SK-N-SH (cell line): ENCODE measurements around the gene EPHA10. TPM values are rescaled to one million over a fixed set of nuclear protein-coding genes. Genes with fewer than 3 reads are reported as not detected.

Source experiments
- CTCF ChIA-PET: fragments of 300-600, 350-600 bp; formaldehyde crosslinking; extraction: SDS; loops from one replicate; lab custom pipeline; 2021; lab: Yijun Ruan, JAX
- POLR2A ChIA-PET: fragments of 350-600 bp; sonication (Branson Sonifier 250); formaldehyde crosslinking; extraction: SDS; loops from one replicate; lab custom pipeline; 2020; ENCODE audit warnings: antibody characterized with exemption, inconsistent platforms; lab: Yijun Ruan, JAX
- DNase-seq: peaks from one replicate; pipeline ENCODE4 v3.0.0; 2012
- H2AFZ ChIP-seq: fragments of 200-600 bp; sonication (generic); 2 replicates; pipeline ENCODE4 v1.8.1; 2016; ENCODE audit warnings: antibody characterized with exemption, mild to moderate bottlenecking, low read depth
- H3F3A ChIP-seq: fragments of 200-600 bp; sonication (generic); replicated peaks from 2 replicates; pipeline ENCODE3; 2016; ENCODE audit warnings: antibody characterized with exemption, mild to moderate bottlenecking; ENCODE audit not compliant: insufficient read depth
- H3K27ac ChIP-seq, 2 experiments: fragments of 200-500 bp in 1 of 2; fragments of 200-600 bp in 1 of 2; sonication (Bioruptor generic) in 1 of 2; sonication (generic), shearing (Covaris generic) in 1 of 2; 2 replicates each; pipeline versions ENCODE4 v1.5.1 to v1.6.1; 2014 to 2016; ENCODE audit warnings: low read depth in 2 of 2, inconsistent platforms in 1 of 2, low read length in 1 of 2, mild to moderate bottlenecking in 1 of 2, mixed read lengths in 1 of 2
- H3K27me3 ChIP-seq: fragments of 200-600 bp; sonication (generic), shearing (Covaris generic); 2 replicates; pipeline ENCODE4 v1.6.1; 2016; ENCODE audit warnings: mixed run types; ENCODE audit not compliant: insufficient read depth
- H3K36me3 ChIP-seq, 2 experiments: fragments of 200-500 bp in 1 of 2; fragments of 200-600 bp in 1 of 2; sonication (Bioruptor generic) in 1 of 2; sonication (generic) in 1 of 2; replicated peaks in 1 of 2; 2 replicates each; pipeline versions ENCODE3 to v1.5.1; 2014 to 2016; ENCODE audit warnings: low read length in 1 of 2, mild to moderate bottlenecking in 1 of 2; ENCODE audit not compliant: insufficient read depth in 2 of 2, control insufficient read depth in 1 of 2
- H3K4me1 ChIP-seq, 2 experiments: fragments of 200-500 bp in 1 of 2; fragments of 200-600 bp in 1 of 2; sonication (Bioruptor generic) in 1 of 2; sonication (generic), shearing (Covaris generic) in 1 of 2; 2 replicates each; pipeline versions ENCODE4 v1.5.1 to v1.6.1; 2014 to 2016; ENCODE audit warnings: low read depth in 1 of 2, low read length in 1 of 2, mixed run types in 1 of 2; ENCODE audit not compliant: insufficient read depth in 2 of 2, control insufficient read depth in 1 of 2
- H3K4me2 ChIP-seq: fragments of 200-600 bp; sonication (generic), shearing (Covaris generic); 2 replicates; pipeline ENCODE4 v1.6.1; 2017; ENCODE audit warnings: mixed run types
- H3K4me3 ChIP-seq, 2 experiments: fragments of 200-500 bp in 1 of 2; fragments of 200-600 bp in 1 of 2; sonication (Bioruptor generic) in 1 of 2; sonication (generic), shearing (Covaris generic) in 1 of 2; 2 replicates each; pipeline versions ENCODE4 v1.5.1 to v1.8.1; 2014 to 2016; ENCODE audit warnings: low read depth in 2 of 2, inconsistent platforms in 1 of 2, low read length in 1 of 2, mild to moderate bottlenecking in 1 of 2, mixed read lengths in 1 of 2, moderate library complexity in 1 of 2
- H3K79me2 ChIP-seq: fragments of 200-600 bp; sonication (generic); 2 replicates; pipeline ENCODE4 v1.8.1; 2017; ENCODE audit warnings: mild to moderate bottlenecking; ENCODE audit not compliant: insufficient read depth
- H3K9ac ChIP-seq: fragments of 200-600 bp; sonication (generic); 2 replicates; pipeline ENCODE4 v1.6.1; 2017; ENCODE audit warnings: mixed run types
- H3K9me2 ChIP-seq: fragments of 200-600 bp; sonication (generic); 2 replicates; pipeline ENCODE4 v1.6.1; 2017; ENCODE audit warnings: mixed run types
- H3K9me3 ChIP-seq: fragments of 200-600 bp; sonication (generic); 2 replicates; pipeline ENCODE4 v1.6.1; 2017; ENCODE audit warnings: mixed run types, mild to moderate bottlenecking, moderate library complexity
- H4K20me1 ChIP-seq: fragments of 200-600 bp; sonication (generic); 2 replicates; pipeline ENCODE4 v1.6.1; 2017; ENCODE audit warnings: mild to moderate bottlenecking, mixed run types; ENCODE audit not compliant: insufficient read depth
- CHD2 ChIP-seq: fragments of 150-350 bp; IDR thresholded peaks from 2 replicates; pipeline ENCODE4 v1.6.1; 2018; ENCODE audit warnings: low read length; ENCODE audit not compliant: partially characterized antibody
- CTCF ChIP-seq: fragments of 200-600 bp; sonication (generic); IDR thresholded peaks from 2 replicates; pipeline ENCODE4 v1.6.1; 2017; ENCODE audit warnings: antibody characterized with exemption, mild to moderate bottlenecking, moderate library complexity
- FOXJ3 ChIP-seq: sonication (generic); formaldehyde crosslinking; IDR thresholded peaks from 2 replicates; pipeline ENCODE4 v1.5.1; 2020; ENCODE audit warnings: mild to moderate bottlenecking, missing genetic modification reagents
- POLR2AphosphoS5 ChIP-seq: IDR thresholded peaks from 2 replicates; pipeline ENCODE4 v1.6.1; 2012; ENCODE audit warnings: low read depth, low read length
- RCOR1 ChIP-seq: fragments of 150-350 bp; IDR thresholded peaks from 2 replicates; pipeline ENCODE4 v1.6.1; 2017; ENCODE audit warnings: antibody characterized with exemption, low read length
- RFX5 ChIP-seq: IDR thresholded peaks from 2 replicates; pipeline ENCODE4 v1.6.1; 2012; ENCODE audit warnings: mild to moderate bottlenecking, improper control_type of control experiment, low read length
- SIN3A ChIP-seq: IDR thresholded peaks from 2 replicates; pipeline ENCODE4 v1.6.1; 2012; ENCODE audit warnings: low read depth, mild to moderate bottlenecking, low read length, moderate library complexity, borderline replicate concordance
- TAF1 ChIP-seq: IDR thresholded peaks from 2 replicates; pipeline ENCODE4 v1.6.1; 2012; ENCODE audit warnings: low read depth, mild to moderate bottlenecking, low read length, moderate library complexity, borderline replicate concordance
- YY1 ChIP-seq: IDR thresholded peaks from 2 replicates; pipeline ENCODE4 v1.4.0; 2012; ENCODE audit warnings: low read depth, mild to moderate bottlenecking
- WGBS: methylation state at CpG from one replicate; pipeline ENCODE4 v1.1.6; 2017; ENCODE audit warnings: low lambda C conversion rate; 5-methylcytosine and 5-hydroxymethylcytosine counted together
- polyA plus RNA-seq, 3 experiments: library from polyadenylated mRNA; depleted of rRNA; stranded (reverse); fragments of >200 nt; gene quantifications; 2 replicates each; pipeline ENCODE4 v1.2.3, GENCODE V29; 2012
- TF ChIP-seq, protein P1 (sequence below): fragments of 150-350 bp; IDR thresholded peaks from 2 replicates; pipeline ENCODE4 v1.6.1; 2016; ENCODE audit warnings: mild to moderate bottlenecking, low read depth, low read length

The EPHA10 gene
- polyA plus RNA-seq, 1 of the 3 experiments (the other 2 are of a cell fraction) = 0.05 TPM

GRCh38 chr1:37697737-37698136 lies 67.2 kb downstream of the EPHA10 start:
- TF ChIP-seq RCOR1 (no peak), TAF1 (no peak), SIN3A (no peak), CTCF (no peak), YY1 (no peak), CHD2 (no peak), RFX5 (no peak), POLR2AphosphoS5 (no peak)
- TF ChIP-seq, all 33 proteins: peak for 0
- 81% methylated on average over 2 of the region's 2 CpGs for WGBS
- H3F3A ChIP-seq = peaks cover 3% of the 10 kb centered on the region
- H4K20me1 ChIP-seq = no peaks in the 10 kb centered on the region; the same call in 1 of the 2 replicates
- no peak overlapping the region for H3K9ac ChIP-seq
- no peak for DNase-seq
- no peaks in the 10 kb centered on the region for H3K27me3 ChIP-seq
- ChIA-PET POLR2A (no interaction called here), CTCF (no interaction called here)
- H3K4me2 ChIP-seq = no peak overlapping the region
- peaks cover 2 to 3% of the 10 kb centered on the region in 2 experiments; a peak in 1 of 4 replicates for H3K4me1 ChIP-seq
- no peak overlapping the region for H3K4me3 ChIP-seq
- H3K36me3 ChIP-seq = peaks cover 53 to 58% of the 10 kb centered on the region in 2 experiments
- H3K27ac ChIP-seq = no peak overlapping the region
- H3K9me2 ChIP-seq = no peaks in the 10 kb centered on the region
- no peaks in the 10 kb centered on the region for H3K9me3 ChIP-seq
- no peak overlapping the region for H2AFZ ChIP-seq
- peaks cover 59% of the 10 kb centered on the region for H3K79me2 ChIP-seq

GRCh38 chr1:37697090-37697489 lies 67.8 kb downstream of the EPHA10 start:
- H3K4me3 ChIP-seq = no peak overlapping the region
- H3K27me3 ChIP-seq = no peaks in the 10 kb centered on the region
- TF ChIP-seq POLR2AphosphoS5 (no peak), FOXJ3 (CRISPR knock-in tag) (no peak), CTCF (no peak)
- TF ChIP-seq, protein P1, sequence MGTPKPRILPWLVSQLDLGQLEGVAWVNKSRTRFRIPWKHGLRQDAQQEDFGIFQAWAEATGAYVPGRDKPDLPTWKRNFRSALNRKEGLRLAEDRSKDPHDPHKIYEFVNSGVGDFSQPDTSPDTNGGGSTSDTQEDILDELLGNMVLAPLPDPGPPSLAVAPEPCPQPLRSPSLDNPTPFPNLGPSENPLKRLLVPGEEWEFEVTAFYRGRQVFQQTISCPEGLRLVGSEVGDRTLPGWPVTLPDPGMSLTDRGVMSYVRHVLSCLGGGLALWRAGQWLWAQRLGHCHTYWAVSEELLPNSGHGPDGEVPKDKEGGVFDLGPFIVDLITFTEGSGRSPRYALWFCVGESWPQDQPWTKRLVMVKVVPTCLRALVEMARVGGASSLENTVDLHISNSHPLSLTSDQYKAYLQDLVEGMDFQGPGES = no peak
- H3K9me2 ChIP-seq = no peaks in the 10 kb centered on the region
- peaks cover 53 to 54% of the 10 kb centered on the region in 2 experiments for H3K36me3 ChIP-seq
- no peak overlapping the region for H3K27ac ChIP-seq
- H2AFZ ChIP-seq = no peak overlapping the region
- no peak for DNase-seq
- no peaks in the 10 kb centered on the region; the same call in 1 of the 2 replicates for H4K20me1 ChIP-seq
- no peaks in the 10 kb centered on the region for H3K9me3 ChIP-seq
- H3F3A ChIP-seq = peaks cover 3% of the 10 kb centered on the region
- ChIA-PET CTCF (interaction anchor here (1.3 kb wide), 1 partner anchor 69 kb away, joined by 3 read pairs; no protein-coding TSS in a partner anchor), POLR2A (no interaction called here)
- peaks cover 63% of the 10 kb centered on the region for H3K79me2 ChIP-seq
- WGBS = 84% methylated on average over 2 of the region's 2 CpGs
- H3K9ac ChIP-seq = no peak overlapping the region
- H3K4me2 ChIP-seq = no peak overlapping the region
- peaks cover 3 to 4% of the 10 kb centered on the region in 2 experiments; a peak in 1 of 4 replicates for H3K4me1 ChIP-seq
